Stimulated activated CD8-positive, alpha-beta memory T cell treated with anti-CD3 and anti-CD28 coated beads, Interleukin-4, amount 100 ng/mL, for 4 hours (primary cell): Measurements from ENCODE around the gene RASSF5.

Source experiments
- DNase-seq, 2 donors: peaks; one replicate each; pipeline ENCODE4 v3.0.0-alpha.2; 2020; ENCODE audit warnings: low read depth in 2 of 2, low spot score in 1 of 2

Gene RASSF5

GRCh38 chr1:206507284-206508129 is at the start of gene RASSF5:
Gene RASSF5 (plus strand): TSS chr1:206507531. CDS start chr1:206507603, 72 bp downstream.
- peak; percentile 55 to 56 for DNase-seq

DNA sequence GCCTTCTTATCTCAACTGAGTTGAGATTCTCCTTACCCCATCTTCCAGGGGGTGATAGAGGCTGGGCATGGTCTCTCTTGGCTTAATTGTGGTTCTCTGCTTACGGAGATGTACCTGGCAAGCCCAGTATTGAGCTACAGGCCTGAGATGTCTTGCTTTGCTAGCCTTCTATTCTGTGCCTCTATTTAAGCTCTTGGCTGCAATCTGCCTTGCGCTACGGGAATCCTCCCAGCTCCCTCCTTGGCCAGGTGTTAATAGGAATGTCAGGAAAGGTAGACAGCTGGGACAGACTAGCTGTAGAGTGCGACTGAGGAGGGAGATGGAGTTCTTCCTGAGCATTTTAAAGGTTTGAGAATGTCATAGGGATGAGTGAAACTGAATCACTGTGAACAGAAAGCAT is 47.6 kb upstream of the RASSF5 start:
- no peak for DNase-seq

- no peak for DNase-seq
These were observed 46.4 kb upstream of the RASSF5 start for GRCh38 chr1:206460836-206461426.

DNA sequence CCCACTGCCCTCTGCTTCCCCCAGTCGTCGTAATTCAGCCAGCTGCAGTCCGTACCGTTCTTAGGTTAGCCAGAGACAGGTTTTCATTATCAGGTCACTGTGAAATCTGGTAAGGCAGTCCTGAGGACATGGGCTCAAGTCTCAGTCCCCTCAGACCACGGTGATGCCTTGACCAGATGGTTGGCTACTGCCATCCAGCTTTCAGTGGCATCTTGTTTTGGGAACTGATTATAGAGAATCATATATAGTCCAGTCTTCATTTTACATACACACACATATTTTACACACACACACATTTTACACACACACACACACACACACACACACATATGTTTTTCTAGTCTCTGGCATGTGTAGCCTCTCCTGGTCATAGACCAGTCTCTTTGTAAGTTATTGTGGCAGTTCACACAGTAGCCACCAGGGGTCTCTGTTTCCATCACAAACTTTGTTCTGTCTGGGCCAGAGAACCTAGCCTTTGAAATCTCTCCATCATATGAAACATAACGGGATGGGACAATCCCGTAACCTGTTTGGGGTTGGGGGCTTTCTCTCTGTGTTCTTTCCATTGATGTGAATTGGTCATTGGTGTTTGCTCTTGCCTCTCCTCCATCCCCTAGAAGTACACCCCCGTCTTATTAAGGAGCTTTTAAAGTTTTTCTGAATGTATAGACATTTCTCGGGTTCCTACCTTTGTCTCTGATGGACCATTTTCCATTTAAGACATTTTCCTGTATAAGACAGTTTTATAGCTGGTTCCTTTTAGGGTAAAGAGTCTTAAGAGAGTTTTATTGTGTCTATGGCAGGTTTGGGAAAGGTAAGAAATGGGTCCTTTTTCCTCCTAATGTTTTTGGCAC is 45.5 kb upstream of the RASSF5 start:
- DNase-seq = peak in 1 of 2 donors; percentile 69

DNA sequence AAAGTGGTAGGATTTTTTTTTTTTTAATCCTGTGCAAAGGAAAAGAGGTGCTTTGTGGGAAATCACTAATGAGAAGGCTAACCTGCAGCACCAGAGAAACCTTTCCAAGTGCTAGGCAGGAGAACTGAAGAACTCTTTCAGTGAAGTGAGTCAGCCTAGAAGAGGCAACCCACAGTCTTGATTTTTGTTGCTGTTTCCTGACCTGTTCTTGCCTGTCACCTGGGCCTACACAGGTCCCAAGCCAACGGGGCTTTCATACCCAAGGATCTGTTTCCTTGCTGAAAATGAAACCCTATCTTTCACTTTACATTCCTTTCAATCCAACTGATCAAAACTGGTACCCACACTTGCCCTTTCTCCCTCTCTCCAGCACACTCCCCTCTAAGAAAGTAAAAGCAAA is 44.2 kb upstream of the RASSF5 start:
- DNase-seq = no peak

- no peak for DNase-seq
These were observed 43.4 kb upstream of the RASSF5 start for GRCh38 chr1:206463911-206464310.

GRCh38 chr1:206464456-206464964 is 42.8 kb upstream of the RASSF5 start:
- no peak for DNase-seq

DNA sequence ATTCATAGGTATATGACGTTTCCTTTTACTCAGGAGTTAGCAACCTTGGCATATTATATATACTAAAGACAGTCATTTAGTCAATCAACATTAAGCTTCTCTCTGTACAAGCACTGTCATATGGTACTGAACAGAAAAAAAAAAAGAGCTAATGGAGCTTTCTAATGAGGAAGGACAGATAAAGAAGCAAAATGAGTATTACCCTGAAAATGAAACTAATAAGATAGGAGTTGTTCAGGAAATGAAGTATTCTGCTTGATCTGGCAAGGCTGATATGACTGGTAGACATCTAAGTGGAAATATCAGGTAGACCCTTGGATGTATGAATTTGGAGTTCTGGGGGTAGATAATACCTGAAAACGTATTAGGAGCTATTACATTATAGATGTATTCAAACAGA is 41.4 kb upstream of the RASSF5 start:
- no peak for DNase-seq

DNA sequence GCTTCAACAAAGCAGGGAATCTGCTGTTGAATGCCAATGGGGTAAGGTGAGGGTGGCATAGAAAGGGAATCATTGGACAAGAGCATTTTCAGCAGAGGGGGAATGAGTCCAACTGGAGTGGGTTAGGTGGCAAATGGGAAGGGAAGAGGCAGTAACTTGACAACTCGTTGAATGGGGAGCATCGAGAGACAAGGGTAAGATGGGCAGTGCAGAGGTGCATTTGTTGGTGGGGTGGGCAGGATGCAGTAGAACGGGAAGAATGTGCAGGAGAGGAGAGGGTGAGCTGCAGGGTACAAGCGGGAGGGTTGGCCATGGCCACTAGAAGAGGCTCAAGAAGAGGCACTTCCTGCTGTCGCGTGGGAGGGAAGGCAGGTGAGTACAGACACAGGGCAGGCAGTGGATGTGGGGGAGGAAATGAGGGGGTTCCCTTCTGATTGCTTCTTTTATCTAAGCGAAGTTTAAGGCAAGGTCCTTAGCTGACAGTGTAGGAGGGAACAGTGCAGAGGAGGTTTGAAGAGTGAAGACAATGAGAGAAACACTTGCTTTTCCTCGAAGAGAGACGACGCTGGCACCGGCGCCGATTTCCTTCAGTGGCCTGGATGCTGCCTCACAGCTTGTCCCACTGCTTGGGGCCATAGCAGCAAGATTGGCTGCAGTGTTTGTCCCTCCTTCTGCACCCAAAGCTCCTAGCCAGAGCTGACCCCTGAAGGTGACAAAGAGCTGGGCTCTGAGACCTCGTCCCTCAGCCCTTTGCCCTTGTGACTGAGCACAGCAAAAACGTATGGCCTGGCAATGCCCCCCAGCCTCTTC is 40.3 kb upstream of the RASSF5 start:
- DNase-seq = no peak

GRCh38 chr1:206467915-206468314 is 39.4 kb upstream of the RASSF5 start:
- DNase-seq = no peak

DNA sequence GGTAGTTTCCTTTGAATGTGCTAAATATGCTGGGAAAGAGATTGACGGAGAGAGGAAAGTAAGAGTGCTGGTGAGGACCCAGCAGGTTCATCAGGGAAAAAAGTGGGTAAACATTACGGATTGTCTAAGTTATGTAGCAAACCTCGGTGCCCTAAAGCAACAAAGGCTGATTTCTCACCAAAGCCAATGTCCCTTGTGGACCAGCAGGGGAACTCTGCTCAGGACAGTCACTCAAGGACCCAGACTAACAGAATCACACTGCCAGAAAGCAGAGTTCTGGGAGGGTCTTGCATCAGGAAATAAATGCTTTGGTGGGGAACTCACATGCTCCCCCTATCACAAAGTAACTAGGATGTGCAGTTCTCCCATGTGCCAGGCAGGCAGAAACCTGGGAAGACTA is 38.8 kb upstream of the RASSF5 start:
- no peak for DNase-seq

GRCh38 chr1:206469411-206469932 is 37.9 kb upstream of the RASSF5 start:
- DNase-seq = no peak

DNA sequence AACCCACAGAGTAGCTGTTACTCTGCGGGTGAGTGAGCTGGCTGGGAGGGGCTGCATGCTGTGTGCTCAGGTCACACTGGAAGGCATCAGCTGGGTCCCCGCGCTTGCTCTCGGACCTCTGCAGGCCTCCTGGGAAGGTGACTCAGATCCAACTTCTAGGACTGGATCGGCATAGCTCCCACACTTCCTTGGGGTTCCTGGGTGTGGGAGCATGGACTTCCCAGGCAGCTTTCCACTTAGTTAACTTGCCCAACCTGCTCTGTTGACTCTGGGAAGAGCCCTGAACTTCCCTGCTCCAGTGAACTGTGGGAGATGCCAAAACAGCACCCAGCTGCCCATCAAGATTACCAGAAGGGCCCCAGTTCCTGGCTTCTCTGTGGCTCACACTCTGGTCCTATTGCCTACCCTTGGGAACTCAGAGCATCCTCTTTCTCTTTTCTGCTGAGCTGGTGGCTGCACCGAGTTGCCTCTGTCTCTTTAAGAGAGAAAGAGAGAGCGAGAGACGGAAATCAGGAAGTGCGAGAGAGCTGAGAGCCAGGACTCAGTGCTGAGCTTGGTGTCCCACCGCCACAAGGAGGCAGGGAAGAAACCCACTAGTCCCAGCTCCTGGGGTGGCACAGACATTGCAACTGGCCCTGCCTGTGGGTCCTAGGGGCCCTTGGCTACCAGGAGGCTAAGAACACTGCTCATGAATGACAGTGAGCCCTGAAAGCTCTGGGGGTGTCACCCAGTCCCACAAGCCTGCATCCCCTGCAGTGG is 37.2 kb upstream of the RASSF5 start, which contains the start of gene IKBKE:
Gene IKBKE (plus strand): TSS at position 544 of the 759 bp plus-strand sequence. CDS start 2,752 bp downstream, outside the sequence.
- DNase-seq = no peak

DNA sequence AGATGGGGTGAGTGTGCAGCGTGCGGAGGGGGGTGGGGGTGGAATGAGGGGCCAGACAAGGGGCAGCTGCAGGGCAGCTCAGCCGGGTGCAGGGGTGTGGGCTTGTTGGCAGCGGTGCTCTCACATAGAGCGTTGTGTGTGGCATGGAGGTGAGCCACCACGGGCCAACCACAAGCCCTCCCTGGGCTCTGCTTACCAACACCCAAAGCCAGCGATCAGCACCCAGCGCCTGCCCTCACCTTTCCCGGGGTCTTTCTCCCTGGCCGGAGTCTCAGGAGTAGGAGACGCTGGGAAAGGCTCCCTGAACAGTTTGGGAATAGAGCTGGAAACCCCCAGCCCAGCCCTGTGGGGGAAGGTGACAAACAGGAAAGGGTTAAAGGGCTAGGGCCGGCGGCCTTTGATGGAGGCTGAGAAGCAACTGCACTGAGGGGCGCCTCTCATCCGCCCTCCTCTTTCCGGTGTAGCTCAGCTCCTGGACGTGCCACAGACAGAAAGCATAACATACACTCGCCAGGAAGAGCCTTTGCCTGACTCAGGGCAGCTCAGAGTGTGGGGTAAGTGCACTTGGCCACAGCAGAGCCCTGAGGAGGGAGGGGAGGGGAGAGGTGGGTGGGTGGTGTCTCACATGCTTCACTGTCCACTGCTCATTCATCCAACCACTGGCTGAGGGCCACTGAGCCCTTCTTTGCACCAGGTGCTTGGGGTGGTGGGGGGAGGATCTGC is 36.5 kb upstream of the RASSF5 start:
- DNase-seq = no peak

- no peak for DNase-seq
These were observed 35.9 kb upstream of the RASSF5 start for GRCh38 chr1:206471415-206471801.

DNA sequence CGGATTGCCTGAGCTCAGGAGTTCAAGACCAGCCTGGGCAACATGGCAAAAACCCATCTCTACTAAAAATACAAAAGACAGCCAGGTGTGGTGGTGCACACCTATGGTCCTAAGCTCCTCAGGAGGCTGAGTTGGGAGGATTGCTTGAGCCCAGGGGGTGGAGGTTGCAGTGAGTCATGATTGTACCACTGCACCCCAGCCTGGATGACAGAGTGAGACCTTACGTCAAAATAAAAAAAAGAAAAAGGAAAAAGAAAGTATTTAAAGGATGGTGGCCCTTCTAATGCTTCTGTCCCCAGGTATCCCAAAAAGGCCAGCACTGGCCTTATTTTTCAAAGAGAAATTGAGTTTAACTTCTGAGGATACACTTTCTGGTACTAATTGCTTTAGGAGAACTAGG is 35.3 kb upstream of the RASSF5 start:
- DNase-seq = no peak

DNA sequence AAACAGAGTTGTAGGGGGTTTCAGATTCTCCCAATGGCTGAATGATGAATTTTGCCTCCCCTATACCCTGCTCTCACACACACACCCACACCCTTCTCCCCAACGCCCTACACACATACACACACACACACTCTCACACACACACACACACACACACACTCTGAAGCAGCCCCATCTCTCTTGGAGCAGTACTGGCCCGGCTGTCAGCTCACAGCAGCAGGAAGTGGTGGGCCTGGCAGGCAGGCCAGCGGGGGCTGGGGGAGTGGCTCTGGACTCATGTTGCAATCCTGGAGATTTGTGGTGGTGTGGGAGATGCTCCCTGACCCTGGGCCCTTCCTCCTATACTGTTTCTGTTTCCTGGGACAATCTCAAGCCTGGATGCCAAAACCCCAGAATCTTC is 34.9 kb upstream of the RASSF5 start:
- no peak for DNase-seq

GRCh38 chr1:206472886-206473285 is 34.4 kb upstream of the RASSF5 start:
- no peak for DNase-seq

- no peak for DNase-seq
These were observed 31.3 kb upstream of the RASSF5 start for GRCh38 chr1:206476058-206476457.
